Measurements from ENCODE around the gene TMEM138.

TMEM138 gene

DNA sequence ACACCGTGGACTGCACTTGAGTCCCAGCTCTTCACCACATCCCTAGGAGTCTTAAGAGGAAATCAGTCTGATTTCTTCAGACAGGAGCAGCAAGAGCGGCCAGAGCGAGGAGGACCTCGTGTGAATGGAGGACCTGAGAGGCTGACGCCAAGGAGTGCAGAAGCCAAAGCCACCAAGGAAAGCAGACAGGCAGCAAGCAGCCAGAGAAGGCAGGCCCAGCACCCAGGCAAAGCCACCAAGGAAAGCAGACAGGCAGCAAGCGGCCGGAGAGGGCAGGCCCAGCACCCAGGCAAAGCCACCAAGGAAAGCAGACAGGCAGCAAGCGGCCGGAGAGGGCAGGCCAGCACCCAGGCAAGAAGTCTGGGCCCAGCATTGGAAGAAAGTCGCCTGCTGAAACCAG, 12.3 kb upstream of the TMEM138 start:
- H3K27me3 Mint-ChIP-seq (ENCODE audit: low read depth) = no peaks in the 10 kb centered on the region
- no peak overlapping the region for H3K4me3 Mint-ChIP-seq
- H3K9me3 Mint-ChIP-seq = no peaks in the 10 kb centered on the region
- peaks cover 1% of the 10 kb centered on the region for H3K4me1 Mint-ChIP-seq (ENCODE audit: low read depth)
- H3K27ac Mint-ChIP-seq = peak overlapping the region; percentile 33
- peaks cover 26% of the 10 kb centered on the region for H3K36me3 Mint-ChIP-seq (ENCODE audit: low read depth)

DNA sequence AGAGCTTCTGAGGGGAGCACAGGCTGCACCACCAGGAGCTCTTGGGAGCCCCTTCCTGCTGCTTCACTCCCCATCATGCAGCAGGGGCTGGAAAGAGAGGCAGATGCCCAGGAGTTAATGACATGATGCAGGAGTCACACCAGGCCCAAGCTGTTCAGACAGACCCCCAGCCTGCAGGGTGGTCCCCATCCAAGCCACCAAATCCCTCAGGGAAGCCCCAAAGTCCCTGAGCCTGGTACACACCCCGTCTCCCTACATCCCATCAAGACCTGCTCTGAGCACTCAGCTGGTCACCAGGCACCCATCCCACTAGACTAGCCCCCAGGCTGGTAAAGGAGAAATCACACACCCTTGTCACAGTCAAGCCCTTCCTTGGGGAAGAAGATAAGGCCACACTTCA, 11.8 kb upstream of the TMEM138 start:
- Mint-ChIP-seq H3K27me3 (ENCODE audit: low read depth) (no peaks in the 10 kb centered on the region), H3K27ac (no peak overlapping the region), H3K36me3 (ENCODE audit: low read depth) (peaks cover 28% of the 10 kb centered on the region), H3K9me3 (no peaks in the 10 kb centered on the region), H3K4me3 (no peak overlapping the region), H3K4me1 (ENCODE audit: low read depth) (peaks cover 1% of the 10 kb centered on the region)

DNA sequence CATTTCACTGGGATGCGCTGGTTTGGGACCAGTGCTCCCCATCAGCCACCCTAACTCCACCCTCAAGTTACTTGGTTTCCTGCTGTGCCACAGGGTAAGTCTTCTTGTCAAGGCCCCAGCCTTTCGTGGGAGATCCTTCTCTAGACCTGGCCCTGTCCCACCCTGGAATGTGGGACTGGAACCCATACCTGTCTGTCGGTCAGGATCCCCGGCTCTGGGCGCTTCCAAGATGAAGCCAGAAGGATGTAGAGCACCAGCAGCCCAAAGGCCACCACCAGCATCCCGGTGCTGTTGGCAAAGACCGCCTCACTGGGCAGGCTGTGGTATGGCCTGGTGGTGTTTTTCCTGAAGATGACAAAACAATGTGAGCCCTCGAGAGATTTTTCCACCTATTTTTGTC, 11.4 kb upstream of the TMEM138 start:
- H3K27ac Mint-ChIP-seq = no peak overlapping the region
- H3K4me1 Mint-ChIP-seq (ENCODE audit: low read depth) = peaks cover 1% of the 10 kb centered on the region
- no peaks in the 10 kb centered on the region for H3K9me3 Mint-ChIP-seq
- no peak overlapping the region for H3K4me3 Mint-ChIP-seq
- H3K27me3 Mint-ChIP-seq (ENCODE audit: low read depth) = no peaks in the 10 kb centered on the region
- peaks cover 28% of the 10 kb centered on the region for H3K36me3 Mint-ChIP-seq (ENCODE audit: low read depth)

DNA sequence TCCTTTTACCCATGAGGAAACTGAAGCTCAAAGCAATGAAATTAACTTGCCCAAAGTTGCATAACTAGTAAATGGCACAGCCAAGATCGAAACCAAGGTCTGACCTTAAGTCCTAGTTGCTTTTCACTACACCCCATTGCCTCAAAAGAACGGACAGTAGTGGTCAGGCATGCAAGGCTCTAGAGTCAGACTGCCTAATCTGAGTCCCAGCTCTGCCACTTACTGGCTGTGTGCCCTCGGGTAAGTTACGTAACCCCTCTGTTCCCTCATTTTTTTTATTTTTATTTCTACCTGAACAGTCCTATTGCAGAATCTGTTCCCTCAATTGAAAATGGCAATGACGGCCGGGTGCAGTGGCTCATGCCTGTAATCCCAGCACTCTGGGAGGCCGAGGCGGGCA, 10.1 kb upstream of the TMEM138 start:
- H3K4me3 Mint-ChIP-seq = no peak overlapping the region
- no peaks in the 10 kb centered on the region for H3K27me3 Mint-ChIP-seq (ENCODE audit: low read depth)
- H3K4me1 Mint-ChIP-seq (ENCODE audit: low read depth) = no peaks in the 10 kb centered on the region
- no peaks in the 10 kb centered on the region for H3K9me3 Mint-ChIP-seq
- H3K27ac Mint-ChIP-seq = no peak overlapping the region
- H3K36me3 Mint-ChIP-seq (ENCODE audit: low read depth) = peaks cover 31% of the 10 kb centered on the region

DNA sequence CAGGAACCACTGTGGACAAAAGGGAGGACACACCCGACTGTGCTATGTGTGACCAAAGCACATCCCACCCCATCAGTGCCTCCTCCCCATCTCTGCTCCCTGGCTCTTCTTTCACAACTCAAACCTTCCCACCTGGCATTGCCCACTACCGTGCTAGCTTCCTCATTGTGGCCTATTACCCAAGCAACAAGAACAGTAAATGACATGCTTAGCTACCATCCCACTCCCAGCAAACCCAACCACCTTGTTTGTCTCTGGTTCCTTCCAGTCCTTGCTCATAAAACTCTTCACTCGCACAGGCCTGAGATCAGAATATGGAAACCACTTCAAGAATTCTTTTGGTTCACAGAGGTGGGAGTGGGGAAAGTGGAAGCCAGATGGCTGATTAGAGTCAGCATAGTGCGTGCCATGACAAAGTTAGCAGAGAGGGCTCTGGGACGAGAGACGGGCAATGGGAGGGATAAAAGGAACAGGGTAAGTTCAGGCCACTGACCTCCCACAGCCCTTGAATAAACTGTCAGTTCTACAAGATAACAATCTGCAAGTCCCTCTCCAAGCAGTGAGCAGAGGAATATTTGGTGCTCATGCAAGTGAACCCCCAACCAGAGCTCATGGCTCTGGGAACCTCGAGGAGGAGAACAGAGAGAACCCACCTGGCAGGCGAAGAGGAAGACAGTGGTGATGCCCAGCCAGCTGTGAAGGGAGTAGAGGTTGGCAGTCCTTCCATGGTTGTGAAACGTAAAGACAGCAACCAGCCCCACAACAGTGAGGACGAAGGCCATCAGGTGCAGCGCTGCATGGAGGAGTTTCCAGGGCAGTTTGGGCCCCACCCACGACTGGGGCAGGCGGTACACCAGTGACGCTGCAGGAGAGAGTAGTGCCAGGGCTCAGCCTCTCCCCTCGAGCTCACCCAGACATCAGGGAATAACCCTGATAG, 8.8 kb upstream of the TMEM138 start:
- Mint-ChIP-seq H3K4me3 (no peak overlapping the region), H3K9me3 (no peaks in the 10 kb centered on the region), H3K27ac (no peak overlapping the region), H3K4me1 (ENCODE audit: low read depth) (peaks cover 2% of the 10 kb centered on the region), H3K36me3 (ENCODE audit: low read depth) (peaks cover 27% of the 10 kb centered on the region), H3K27me3 (ENCODE audit: low read depth) (no peaks in the 10 kb centered on the region)

DNA sequence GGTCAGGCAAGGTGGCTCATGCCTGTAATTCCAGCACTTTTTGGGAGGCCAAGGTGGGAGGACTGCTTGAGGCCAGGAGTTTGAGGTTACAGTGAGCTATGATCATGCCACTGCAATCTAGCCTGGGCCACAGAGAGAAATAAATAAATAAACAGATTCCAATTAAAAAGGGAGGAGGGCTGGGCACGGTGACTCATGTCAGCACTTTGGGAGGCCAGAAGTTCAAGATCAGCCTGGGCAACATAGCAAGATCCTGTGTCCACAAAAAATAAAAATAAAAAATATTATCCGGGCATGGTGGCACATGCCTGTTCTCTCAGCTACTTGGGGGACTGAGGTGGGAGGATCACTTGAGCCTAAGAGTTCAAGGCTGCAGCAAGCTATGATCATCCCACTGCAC, 8.0 kb upstream of the TMEM138 start:
- H3K9me3 Mint-ChIP-seq = no peaks in the 10 kb centered on the region

DNA sequence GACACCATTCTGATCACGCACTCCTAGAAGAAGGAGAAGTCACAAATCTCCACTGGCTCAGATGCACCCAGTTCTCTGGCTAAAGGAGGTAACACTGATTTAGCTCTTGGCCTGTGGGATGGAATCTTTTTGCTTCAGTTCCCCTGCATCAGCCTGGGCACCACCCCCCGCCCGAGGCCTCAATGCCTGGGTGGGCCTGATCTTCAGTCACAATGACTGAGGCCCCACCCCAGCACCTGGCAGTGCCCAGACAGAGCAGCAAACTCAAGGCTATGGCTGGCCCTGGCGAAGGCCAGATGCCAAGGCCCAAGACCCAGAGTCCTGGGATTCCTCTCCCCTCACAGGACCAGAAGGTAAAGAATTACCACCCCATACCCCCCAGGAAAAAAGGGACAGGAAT, 5.5 kb upstream of the TMEM138 start:
- H3K27ac Mint-ChIP-seq = no peak overlapping the region
- no peaks in the 10 kb centered on the region for H3K9me3 Mint-ChIP-seq
- H3K4me1 Mint-ChIP-seq (ENCODE audit: low read depth) = peaks cover 18% of the 10 kb centered on the region
- H3K27me3 Mint-ChIP-seq (ENCODE audit: low read depth) = no peaks in the 10 kb centered on the region
- peaks cover 20% of the 10 kb centered on the region for H3K36me3 Mint-ChIP-seq (ENCODE audit: low read depth)
- no peak overlapping the region for H3K4me3 Mint-ChIP-seq

More for the DNA sequence above, 8.0 kb upstream of the TMEM138 start:
- H3K27ac Mint-ChIP-seq = no peak overlapping the region
- H3K4me1 Mint-ChIP-seq (ENCODE audit: low read depth) = peaks cover 3% of the 10 kb centered on the region
- peaks cover 27% of the 10 kb centered on the region for H3K36me3 Mint-ChIP-seq (ENCODE audit: low read depth)
- H3K4me3 Mint-ChIP-seq = no peak overlapping the region
- no peaks in the 10 kb centered on the region for H3K27me3 Mint-ChIP-seq (ENCODE audit: low read depth)

DNA sequence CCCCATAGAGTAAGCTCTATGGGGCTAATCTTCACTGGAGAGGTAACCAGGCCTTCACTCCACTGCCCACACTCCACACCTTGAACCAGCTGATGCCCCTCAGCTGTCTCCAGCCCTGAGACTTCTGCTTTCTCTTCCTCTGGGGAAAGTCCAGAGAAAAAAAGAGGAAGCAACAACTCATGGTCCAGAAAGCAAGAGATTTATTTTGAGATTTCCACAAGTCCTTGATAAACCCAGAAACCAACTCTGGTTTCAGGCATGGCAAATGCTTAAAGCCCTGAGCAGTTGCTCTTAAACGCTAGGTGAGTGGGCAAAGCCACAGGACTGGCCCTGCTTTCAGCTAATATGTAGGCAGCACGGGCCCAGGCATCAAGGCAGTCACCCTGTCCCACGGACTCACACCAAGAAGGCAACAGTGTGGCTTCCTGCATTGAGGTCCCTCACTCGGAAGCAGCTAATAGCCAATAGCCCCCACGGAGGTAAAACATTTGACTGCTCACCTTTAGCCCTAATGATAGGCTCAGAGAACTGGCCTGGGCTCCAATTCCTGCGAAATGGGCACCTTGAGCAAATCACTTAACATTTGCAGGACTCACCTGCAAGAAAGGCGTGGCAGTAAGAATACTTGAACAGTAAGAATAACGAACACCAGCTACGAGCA, 4.8 kb upstream of the TMEM138 start:
- no peak overlapping the region for H3K27ac Mint-ChIP-seq
- H3K9me3 Mint-ChIP-seq = no peaks in the 10 kb centered on the region
- no peak overlapping the region for H3K4me3 Mint-ChIP-seq
- H3K27me3 Mint-ChIP-seq (ENCODE audit: low read depth) = no peaks in the 10 kb centered on the region
- peaks cover 23% of the 10 kb centered on the region for H3K36me3 Mint-ChIP-seq (ENCODE audit: low read depth)
- peaks cover 18% of the 10 kb centered on the region for H3K4me1 Mint-ChIP-seq (ENCODE audit: low read depth)

DNA sequence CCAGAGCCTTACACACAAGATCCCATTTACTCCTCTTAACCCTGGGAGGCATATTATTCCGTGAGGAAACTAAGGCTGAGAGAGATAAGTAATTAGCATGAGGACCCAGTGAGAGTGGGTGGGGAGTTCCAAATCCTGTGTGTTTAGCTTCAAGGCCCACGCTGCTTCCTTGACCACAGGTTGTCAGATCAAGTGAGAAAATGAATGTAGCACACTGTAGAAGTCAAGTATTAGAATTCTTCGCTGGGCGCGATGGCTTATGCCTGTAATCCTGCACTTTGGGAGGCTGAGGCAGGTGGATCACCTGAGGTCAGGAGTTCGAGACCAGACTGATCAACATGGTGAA, 4.3 kb upstream of the TMEM138 start:
- Mint-ChIP-seq H3K4me1 (ENCODE audit: low read depth) (peaks cover 22% of the 10 kb centered on the region), H3K4me3 (no peak overlapping the region), H3K36me3 (ENCODE audit: low read depth) (peaks cover 19% of the 10 kb centered on the region), H3K27me3 (ENCODE audit: low read depth) (no peaks in the 10 kb centered on the region), H3K9me3 (no peaks in the 10 kb centered on the region), H3K27ac (no peak overlapping the region)

DNA sequence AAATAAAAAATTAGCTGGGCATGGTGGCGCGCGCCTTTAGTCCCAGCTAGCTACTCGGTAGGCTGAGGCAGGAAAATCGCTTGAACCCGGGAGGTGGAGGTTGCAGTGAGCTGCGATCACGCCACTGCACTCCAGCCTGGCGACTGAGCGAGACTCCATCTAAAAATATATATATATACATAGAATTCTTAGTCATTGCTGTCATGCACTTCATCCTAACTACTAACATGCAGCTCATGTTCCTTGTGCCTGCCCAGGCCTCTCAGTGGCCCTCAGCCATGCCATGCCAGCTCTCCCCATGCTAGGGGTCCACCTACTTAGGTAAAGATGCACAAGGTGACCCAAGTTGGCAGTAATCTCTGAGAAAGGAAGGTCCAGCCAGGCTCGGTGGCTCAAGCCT, 3.6 kb upstream of the TMEM138 start:
- no peaks in the 10 kb centered on the region for H3K27me3 Mint-ChIP-seq (ENCODE audit: low read depth)
- H3K9me3 Mint-ChIP-seq = no peaks in the 10 kb centered on the region
- peaks cover 13% of the 10 kb centered on the region for H3K36me3 Mint-ChIP-seq (ENCODE audit: low read depth)
- H3K4me1 Mint-ChIP-seq (ENCODE audit: low read depth) = peaks cover 28% of the 10 kb centered on the region
- H3K27ac Mint-ChIP-seq = no peak overlapping the region
- no peak overlapping the region for H3K4me3 Mint-ChIP-seq

DNA sequence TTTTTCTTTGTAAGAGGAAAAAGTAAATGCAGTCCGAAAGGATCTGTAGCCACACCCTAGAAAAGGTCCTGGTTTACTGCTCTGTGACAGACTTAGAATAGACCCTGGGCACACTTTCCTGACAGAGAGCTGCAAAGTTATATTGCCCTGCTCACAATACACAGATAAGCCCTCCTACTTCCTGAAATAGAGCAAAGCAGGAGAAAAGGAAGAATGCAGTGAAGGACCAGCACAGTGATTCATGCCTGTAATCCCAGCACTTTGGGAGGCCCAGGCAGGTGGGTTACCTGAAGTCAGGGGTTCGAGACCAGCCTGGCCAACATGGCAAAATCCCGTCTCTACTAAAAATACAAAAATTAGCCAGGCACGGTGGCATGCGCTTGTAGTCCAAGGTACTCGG, 2.7 kb upstream of the TMEM138 start:
- H3K36me3 Mint-ChIP-seq (ENCODE audit: low read depth) = peaks cover 10% of the 10 kb centered on the region
- H3K4me3 Mint-ChIP-seq = peak overlapping the region; percentile 17
- peak overlapping the region; percentile 26 for H3K27ac Mint-ChIP-seq
- peaks cover 33% of the 10 kb centered on the region for H3K4me1 Mint-ChIP-seq (ENCODE audit: low read depth)
- no peaks in the 10 kb centered on the region for H3K9me3 Mint-ChIP-seq
- H3K27me3 Mint-ChIP-seq (ENCODE audit: low read depth) = no peaks in the 10 kb centered on the region

DNA sequence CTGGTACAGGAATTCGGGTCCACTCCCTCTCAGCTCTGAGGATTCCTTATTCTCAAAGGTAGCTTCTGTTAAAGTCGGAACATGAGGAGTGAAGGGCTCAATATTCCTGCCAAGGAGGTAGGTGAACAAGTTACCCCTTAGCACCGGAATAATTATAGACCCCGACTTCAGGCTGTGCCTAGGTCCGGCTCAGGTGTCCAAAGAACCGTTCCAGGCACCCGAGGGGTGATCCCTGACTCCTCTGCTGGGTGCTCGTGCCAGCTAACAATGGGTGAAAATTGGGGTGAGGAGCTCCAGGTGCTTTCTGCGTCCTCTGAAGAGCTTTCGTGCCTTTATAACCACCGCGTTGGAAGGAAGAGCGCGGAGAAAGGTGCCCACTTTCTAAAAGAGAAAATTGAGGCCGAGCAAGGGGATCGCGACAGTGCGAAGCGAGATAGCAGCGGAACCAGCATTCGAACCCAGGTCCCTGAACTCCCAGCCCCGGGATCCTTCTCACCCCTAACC, 885 bp upstream of the TMEM138 start:
- Mint-ChIP-seq H3K4me3 (peak overlapping the region; percentile 98), H3K9me3 (no peaks in the 10 kb centered on the region), H3K27ac (peak overlapping the region; percentile 97), H3K4me1 (ENCODE audit: low read depth) (peaks cover 33% of the 10 kb centered on the region), H3K27me3 (ENCODE audit: low read depth) (no peaks in the 10 kb centered on the region), H3K36me3 (ENCODE audit: low read depth) (peaks cover 5% of the 10 kb centered on the region)

DNA sequence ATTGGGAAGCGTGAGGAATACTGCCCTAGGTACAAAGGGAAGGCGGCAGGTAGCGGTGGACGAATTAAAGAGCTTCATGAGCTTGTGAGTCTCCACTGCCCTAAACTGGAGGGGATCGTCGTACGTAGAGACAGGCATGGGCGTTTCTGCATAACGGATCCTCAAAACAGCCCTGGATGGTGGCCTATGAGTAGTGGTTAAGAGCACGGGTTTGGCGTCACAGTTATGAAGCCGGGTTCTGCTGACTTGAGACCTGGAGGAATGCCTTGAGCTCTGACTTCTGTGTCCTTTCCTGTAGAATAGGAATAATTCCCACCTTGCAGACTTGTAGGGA, 335 bp downstream of the TMEM138 start:
- peak overlapping the region; percentile 97 for H3K27ac Mint-ChIP-seq
- H3K9me3 Mint-ChIP-seq = no peaks in the 10 kb centered on the region
- peaks cover 3% of the 10 kb centered on the region for H3K36me3 Mint-ChIP-seq (ENCODE audit: low read depth)
- H3K4me3 Mint-ChIP-seq = peak overlapping the region; percentile 98
- H3K4me1 Mint-ChIP-seq (ENCODE audit: low read depth) = peaks cover 33% of the 10 kb centered on the region
- H3K27me3 Mint-ChIP-seq (ENCODE audit: low read depth) = no peaks in the 10 kb centered on the region

DNA sequence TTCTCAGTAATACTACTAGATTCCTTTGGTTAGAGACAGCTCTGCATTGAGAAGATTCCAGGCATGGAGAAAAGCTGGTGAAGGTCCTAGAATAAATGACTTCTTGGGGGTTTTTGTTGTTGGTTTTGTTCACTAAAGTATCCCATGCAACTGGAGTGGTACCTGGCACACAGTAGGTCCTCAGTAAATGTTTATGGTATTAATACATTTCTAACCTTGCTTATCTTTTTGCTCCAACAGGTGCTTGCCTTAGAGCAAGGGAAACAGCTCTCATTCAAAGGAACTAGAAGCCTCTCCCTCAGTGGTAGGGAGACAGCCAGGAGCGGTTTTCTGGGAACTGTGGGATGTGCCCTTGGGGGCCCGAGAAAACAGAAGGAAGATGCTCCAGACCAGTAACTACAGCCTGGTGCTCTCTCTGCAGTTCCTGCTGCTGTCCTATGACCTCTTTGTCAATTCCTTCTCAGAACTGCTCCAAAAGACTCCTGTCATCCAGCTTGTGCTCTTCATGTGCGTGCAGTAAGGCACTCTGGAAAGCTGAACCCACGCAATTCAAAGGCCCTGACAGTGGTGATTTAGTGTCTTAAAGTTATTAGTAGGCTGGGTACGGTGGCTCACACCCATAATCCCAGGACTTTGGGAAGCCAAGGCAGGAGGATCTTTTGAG, 2.0 kb downstream of the TMEM138 start:
- H3K4me1 Mint-ChIP-seq (ENCODE audit: low read depth) = peaks cover 31% of the 10 kb centered on the region
- H3K9me3 Mint-ChIP-seq = no peaks in the 10 kb centered on the region
- H3K36me3 Mint-ChIP-seq (ENCODE audit: low read depth) = peaks cover 11% of the 10 kb centered on the region
- H3K27ac Mint-ChIP-seq = no peak overlapping the region
- H3K4me3 Mint-ChIP-seq = peak overlapping the region; percentile 98
- H3K27me3 Mint-ChIP-seq (ENCODE audit: low read depth) = no peaks in the 10 kb centered on the region

DNA sequence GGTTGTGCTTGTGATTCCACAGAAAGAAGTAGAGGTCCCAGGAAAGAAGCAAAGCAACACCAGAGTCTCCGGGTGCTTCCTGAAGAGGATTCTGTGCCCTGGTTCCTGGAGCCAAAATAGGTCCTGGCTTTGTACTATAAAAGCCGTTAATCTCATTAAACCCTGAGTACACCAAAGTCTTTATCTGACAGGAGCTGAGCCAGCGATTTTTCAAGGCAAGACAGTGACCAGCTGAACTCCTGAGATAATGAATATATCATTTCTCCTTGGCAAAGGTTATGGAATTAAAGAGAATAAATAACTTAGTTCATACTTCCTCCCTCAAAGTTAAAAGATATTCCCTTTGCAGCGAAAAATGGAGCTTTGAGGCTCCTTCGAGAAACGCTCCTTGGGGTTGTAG, 5.2 kb downstream of the TMEM138 start:
- no peak overlapping the region for H3K4me3 Mint-ChIP-seq
- no peak overlapping the region for H3K27ac Mint-ChIP-seq
- H3K36me3 Mint-ChIP-seq (ENCODE audit: low read depth) = peaks cover 27% of the 10 kb centered on the region
- no peaks in the 10 kb centered on the region for H3K27me3 Mint-ChIP-seq (ENCODE audit: low read depth)
- peaks cover 4% of the 10 kb centered on the region for H3K9me3 Mint-ChIP-seq
- peaks cover 22% of the 10 kb centered on the region for H3K4me1 Mint-ChIP-seq (ENCODE audit: low read depth)

All from T-helper 1 cell treated with Interleukin-12 subunit alpha and Interleukin-12 subunit beta and Interleukin-4 antibody, amounts not matched to agents 30 μg/mL and 1 μg/mL, for 36 hours (primary cell).